GM18867 (cell line): ENCODE measurements around the gene CKMT2.
"Not testable (repeated sequence)": the region's sequence is repeated elsewhere in the genome, so short reads cannot be mapped to it uniquely, and the experiment has no call there.

Experiments used
- ATAC-seq: cut with Tn5 transposase; IDR thresholded peaks from one replicate; pipeline ENCODE4 v1.9.1; 2021; ENCODE audit warnings: mild to moderate bottlenecking, moderate library complexity; ENCODE audit not compliant: unreplicated experiment

Gene CKMT2

DNA sequence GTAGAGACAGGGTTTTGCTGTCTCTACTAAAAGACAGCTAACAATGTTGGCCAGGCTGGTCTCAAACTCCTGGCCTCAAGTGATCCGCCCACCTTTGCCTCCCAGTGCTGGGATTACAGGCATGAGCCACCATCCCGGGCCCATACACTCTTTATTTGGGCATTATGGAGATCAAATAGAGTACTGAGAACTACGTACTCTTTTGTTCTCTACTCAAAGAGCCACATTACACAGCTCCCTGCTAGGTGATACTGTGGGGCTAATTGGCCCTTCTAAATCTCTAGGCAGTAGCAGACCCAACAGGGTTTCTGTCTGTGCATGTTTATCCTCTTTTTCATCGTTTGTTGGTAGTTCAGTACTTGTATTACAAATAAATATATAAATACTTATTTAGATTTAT lies 16.1 kb downstream of the CKMT2 start:
- ATAC-seq: no peak

- ATAC-seq: no peak
These were observed 16.9 kb downstream of the CKMT2 start for GRCh38 chr5:81250004-81250403.

DNA sequence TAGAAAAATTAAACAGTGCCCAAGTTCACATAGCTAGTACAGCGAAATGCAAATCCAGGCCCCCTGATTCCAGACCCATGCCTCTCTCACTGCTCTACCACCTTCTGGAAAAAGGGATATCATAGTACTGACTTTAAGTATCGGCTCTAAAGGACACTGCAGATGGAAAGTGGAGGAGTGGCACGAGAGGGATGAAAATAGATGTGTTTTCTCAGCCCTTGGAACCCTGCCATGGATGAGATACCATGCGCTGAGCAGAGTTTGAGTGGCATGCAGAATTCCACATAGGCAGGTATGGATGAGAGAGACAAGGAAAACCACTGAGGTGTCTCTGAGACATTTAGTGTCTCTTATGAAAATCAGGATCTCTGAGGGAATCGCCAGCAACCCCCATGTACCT lies 18.8 kb downstream of the CKMT2 start:
- ATAC-seq: no peak

- no peak for ATAC-seq
These were observed 19.8 kb downstream of the CKMT2 start for GRCh38 chr5:81252904-81253303.

DNA sequence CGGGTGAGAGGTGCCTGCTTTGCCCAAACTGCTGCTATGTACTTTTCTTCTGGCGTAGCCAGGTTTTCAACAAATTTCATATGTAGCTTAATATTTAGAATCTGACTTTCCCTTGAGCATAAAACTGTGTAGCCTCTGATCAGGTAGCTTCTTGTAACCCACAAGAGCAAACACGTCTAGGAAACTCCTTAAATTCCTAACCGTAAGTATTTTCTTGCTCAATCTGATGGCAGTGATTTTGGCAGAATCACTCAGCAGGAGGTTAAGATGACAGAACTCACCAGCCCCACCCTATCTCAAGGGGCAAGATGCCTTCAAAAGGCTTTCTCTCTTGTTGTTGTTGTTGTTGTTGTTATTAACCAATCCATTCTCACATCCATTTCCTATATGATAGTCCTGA lies 20.8 kb downstream of the CKMT2 start:
- no peak for ATAC-seq

- ATAC-seq: no peak
These were observed 21.9 kb downstream of the CKMT2 start for GRCh38 chr5:81254886-81255559.

- ATAC-seq: no peak
These were observed 23.6 kb downstream of the CKMT2 start for GRCh38 chr5:81256766-81257165.

GRCh38 chr5:81262796-81263195 lies 29.7 kb downstream of the CKMT2 start:
- ATAC-seq: not testable (repeated sequence)

DNA sequence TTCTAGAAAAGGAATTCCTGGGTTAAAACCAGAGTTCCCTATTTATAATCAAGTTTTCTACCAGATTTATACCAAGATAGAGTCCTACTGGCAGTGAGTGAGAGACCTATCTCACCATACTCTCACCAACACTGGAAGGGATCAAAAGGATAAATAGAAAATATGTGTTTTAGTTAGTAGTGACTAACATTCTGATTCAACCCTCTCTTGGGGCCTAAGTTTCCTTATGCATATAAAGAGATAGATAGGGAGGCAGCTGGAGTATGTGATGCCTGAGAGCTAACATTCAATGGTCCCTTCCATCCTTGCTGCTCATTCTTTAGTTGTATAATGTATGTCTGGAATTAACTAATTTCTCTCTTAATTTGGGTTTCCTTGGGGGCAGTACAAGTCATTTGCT lies 32.0 kb downstream of the CKMT2 start:
- ATAC-seq: no peak

DNA sequence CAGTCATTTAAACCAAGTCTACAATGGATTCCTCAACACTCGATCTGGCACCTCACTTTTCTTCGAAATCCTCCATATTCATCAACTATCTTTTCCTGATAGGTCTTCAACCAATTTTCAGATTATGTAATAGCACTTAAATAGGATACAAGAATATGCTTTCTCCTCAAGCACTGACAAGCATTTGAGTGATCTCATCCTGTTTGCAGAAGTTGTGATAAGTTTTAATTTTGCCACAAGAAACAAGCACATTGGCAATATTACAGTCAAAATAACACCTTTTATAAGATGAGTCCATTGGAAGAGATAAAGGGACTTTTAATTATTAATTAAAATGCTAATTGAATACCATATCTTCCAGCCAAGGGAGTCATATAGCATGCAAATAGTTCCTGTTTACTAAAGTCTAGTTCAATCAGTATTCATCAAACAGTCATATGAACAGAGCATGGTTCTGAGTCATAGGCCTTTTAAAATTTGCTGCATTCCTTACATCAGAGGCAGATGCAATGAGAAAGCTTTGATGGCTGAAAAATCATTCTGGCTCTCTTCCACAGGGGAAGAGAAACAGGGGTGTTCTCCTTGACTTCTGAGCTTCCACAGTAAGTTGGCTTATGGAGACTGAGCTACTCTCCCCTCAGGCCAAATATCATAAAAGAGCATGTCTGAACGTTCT lies 35.5 kb downstream of the CKMT2 start:
- no peak for ATAC-seq

GRCh38 chr5:81269751-81270393 lies 36.8 kb downstream of the CKMT2 start:
- no peak for ATAC-seq

DNA sequence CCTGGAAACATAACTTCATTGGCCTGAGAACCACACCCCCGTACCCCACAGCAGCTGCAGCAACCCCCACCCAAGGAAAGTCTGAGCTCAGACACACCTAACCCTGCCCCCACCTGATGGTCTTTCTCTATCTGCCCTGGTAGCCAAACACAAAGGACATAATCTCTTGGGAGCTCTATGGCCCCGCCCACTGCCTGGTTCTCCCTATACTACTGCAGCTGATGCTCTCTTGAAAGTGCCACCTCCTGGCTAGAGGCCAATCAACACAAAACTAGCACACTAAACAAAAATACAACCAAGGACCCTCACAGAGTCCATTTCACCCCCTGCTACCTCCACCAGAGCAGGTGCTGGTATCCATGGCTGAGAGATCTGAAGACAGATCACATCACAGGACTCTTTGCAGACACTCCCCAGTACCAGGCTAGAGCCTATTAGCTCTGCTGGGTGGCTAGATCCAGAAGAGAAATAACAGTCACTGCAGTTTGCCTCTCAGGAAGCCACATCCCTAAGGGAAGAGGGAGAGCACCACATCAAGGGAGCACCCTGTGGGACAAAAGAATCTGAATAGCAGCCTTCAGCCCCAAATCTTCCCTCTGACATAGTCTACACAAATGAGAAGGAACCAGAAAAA lies 37.4 kb downstream of the CKMT2 start:
- not testable (repeated sequence) for ATAC-seq

- no peak for ATAC-seq
These were observed 50.9 kb downstream of the CKMT2 start for GRCh38 chr5:81283976-81284375.

DNA sequence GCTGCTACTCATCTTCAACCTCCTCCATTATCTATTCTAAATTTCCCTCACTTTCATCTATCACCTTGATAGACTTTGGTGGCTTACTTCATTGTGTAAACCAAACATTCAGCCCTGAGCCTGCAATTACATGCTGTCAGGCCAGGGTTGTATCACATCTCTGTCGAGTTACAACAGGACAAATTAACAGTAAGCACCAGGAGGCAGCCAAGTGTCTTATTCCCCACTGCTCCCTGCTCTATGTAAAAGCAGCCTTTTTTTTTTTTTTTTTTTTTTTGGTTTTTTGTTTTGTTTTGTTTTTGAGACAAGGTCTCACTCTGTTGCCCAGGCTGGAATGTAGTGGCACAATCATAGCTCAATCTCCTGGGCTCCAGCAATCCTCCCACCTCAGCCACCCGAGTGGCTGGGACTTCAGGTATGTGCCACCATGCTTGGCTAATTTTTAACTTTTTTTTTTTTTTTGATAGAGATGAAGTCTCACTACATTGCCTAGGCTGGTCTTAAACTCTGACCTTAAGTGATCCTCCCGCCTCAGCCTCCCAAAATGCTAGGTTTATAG lies 53.0 kb downstream of the CKMT2 start:
- peak; percentile 35 for ATAC-seq

GRCh38 chr5:81288021-81288433 lies 54.9 kb downstream of the CKMT2 start:
- ATAC-seq: peak; percentile 69

- no peak for ATAC-seq
These were observed 57.0 kb downstream of the CKMT2 start for GRCh38 chr5:81290146-81290545.

DNA sequence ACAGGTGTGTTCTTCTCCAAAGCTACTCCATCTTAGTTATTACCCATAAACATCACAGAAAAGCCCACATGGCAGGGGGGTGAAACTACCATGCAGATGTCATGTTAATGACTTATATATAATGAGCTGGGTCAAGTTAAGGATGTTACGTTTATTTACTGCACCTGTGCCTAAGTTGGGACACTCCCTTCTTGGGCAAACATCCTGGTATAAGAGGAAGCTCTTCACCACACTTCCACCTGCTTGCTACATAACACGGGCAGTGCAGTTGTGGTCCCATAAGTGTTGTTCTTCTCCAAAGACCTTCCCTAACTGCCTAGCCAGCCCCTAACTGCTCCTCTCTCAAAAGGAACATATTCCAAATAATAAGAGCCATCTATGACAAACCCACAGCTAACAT lies 59.0 kb downstream of the CKMT2 start:
- ATAC-seq: no peak

GRCh38 chr5:81294021-81294420 lies 60.9 kb downstream of the CKMT2 start:
- ATAC-seq: not testable (repeated sequence)

- no peak for ATAC-seq
These were observed 64.4 kb downstream of the CKMT2 start for GRCh38 chr5:81297531-81297930.

- ATAC-seq: no peak
These were observed 67.8 kb downstream of the CKMT2 start for GRCh38 chr5:81300921-81301270.

DNA sequence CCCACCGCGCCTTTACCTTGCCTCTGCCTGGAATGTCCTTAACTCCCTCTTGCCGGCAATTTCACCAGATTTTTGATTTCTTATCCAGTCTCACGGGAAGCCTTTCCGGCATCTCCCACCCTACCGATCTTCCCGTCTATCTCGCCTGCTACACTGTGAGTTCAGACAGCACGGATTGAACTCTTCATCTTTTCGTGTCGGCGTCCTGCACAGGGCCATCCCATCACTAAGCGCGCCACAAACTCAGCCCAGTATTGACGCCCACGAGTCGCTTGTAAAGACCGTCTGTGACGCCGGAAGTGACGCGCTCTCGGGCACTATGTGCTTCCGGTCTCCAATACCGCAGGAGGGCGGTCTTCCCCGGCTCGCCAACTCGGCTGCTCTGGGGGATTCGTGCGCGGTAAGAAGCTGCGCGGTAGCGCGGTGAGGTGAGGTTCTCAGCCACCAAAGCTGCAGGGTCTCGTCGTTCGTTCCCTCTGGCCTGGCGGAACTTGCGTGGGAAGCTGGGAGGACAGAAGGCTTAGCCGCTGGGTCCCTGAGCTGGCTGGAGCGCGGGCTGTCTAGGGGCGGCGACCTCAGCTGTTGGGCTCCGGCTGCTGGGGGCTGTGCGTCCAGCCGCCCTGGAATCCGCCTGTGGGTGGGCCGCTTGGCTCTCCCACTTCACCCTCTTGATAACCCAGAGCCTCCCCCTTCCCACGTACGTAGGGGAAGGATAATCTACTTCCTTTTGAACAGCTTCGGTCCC lies 68.3 kb downstream of the CKMT2 start, which contains the start of gene ZCCHC9:
TSS of gene ZCCHC9 (plus strand) at position 317 of the 745 bp plus-strand sequence. CDS start 3,171 bp downstream, outside the sequence.
- peak; percentile 98 for ATAC-seq
